Hepatocyte (in vitro differentiated cells): ENCODE data around the gene LYPD8. TPM values are rescaled to one million over a fixed set of nuclear protein-coding genes. Genes with fewer than 3 reads are reported as not detected.

Source experiments
- DNase-seq: peaks from one replicate; pipeline ENCODE4 v3.0.0-alpha.2; 2016; ENCODE audit warnings: low spot score
- H2AFZ ChIP-seq: fragments of 200-600 bp; sonication (generic); 2 replicates; pipeline ENCODE4 v1.6.0; 2016; ENCODE audit warnings: antibody characterized with exemption, mild to moderate bottlenecking
- H3K27ac ChIP-seq: fragments of 200-600 bp; sonication (generic); 2 replicates; pipeline ENCODE4 v1.5.1; 2016; ENCODE audit warnings: mild to moderate bottlenecking
- H3K27me3 ChIP-seq: fragments of 200-600 bp; sonication (generic); 2 replicates; pipeline ENCODE4 v1.6.1; 2016
- H3K36me3 ChIP-seq: fragments of 200-600 bp; sonication (generic); replicated peaks from 2 replicates; pipeline ENCODE4 v1.5.1; 2016; ENCODE audit warnings: low read depth; ENCODE audit not compliant: insufficient read depth
- H3K4me1 ChIP-seq: fragments of 200-600 bp; sonication (generic); 2 replicates; pipeline ENCODE4 v1.5.1; 2016; ENCODE audit warnings: mild to moderate bottlenecking, moderate library complexity; ENCODE audit not compliant: insufficient read depth
- H3K4me2 ChIP-seq: fragments of 200-600 bp; sonication (generic); 2 replicates; pipeline ENCODE4 v1.6.0; 2016
- H3K4me3 ChIP-seq: fragments of 200-600 bp; sonication (generic); 2 replicates; pipeline ENCODE4 v1.5.1; 2016; ENCODE audit warnings: mild to moderate bottlenecking
- H3K79me2 ChIP-seq: fragments of 200-600 bp; sonication (generic); 2 replicates; pipeline ENCODE4 v1.6.0; 2017; ENCODE audit warnings: mild to moderate bottlenecking
- H3K9me2 ChIP-seq: fragments of 200-600 bp; sonication (generic); replicated peaks from 2 replicates; pipeline ENCODE4 v1.6.0; 2017; ENCODE audit warnings: mild to moderate bottlenecking; ENCODE audit not compliant: insufficient read depth
- H3K9me3 ChIP-seq: fragments of 200-600 bp; sonication (generic); 2 replicates; pipeline ENCODE4 v1.5.1; 2016; ENCODE audit warnings: low read depth, mild to moderate bottlenecking
- H4K20me1 ChIP-seq: fragments of 200-600 bp; sonication (generic); 2 replicates; pipeline ENCODE4 v1.6.0; 2016; ENCODE audit warnings: mild to moderate bottlenecking; ENCODE audit not compliant: insufficient read depth, poor library complexity, severe bottlenecking
- EZH2 ChIP-seq: fragments of 200-600 bp; sonication (generic); IDR thresholded peaks from 2 replicates; pipeline ENCODE4 v1.6.1; 2016; ENCODE audit warnings: antibody characterized with exemption, mild to moderate bottlenecking, borderline replicate concordance
- EZH2phosphoT487 ChIP-seq: fragments of 200-600 bp; sonication (generic); IDR thresholded peaks from one replicate; pipeline ENCODE4 v1.6.1; 2018; ENCODE audit warnings: antibody characterized with exemption, mild to moderate bottlenecking, low read depth, moderate library complexity; ENCODE audit not compliant: unreplicated experiment, severe bottlenecking
- WGBS: methylation state at CpG from one replicate; pipeline ENCODE4 v1.1.6; 2016; ENCODE audit warnings: low lambda C conversion rate; ENCODE audit errors: missing lambda C conversion rate; 5-methylcytosine and 5-hydroxymethylcytosine counted together
- polyA plus RNA-seq: library from polyadenylated mRNA; unstranded; fragments of >200 nt; fragmentation: Nextera tagmentation; extraction: Ambion mirVana; gene quantifications from 2 replicates; pipeline ENCODE4 v1.2.1, GENCODE V29; 2016
- small RNA-seq: library from RNA; depleted of rRNA; stranded (forward); fragments of <200 nt; gene quantifications from one replicate; pipeline ENCODE3, GENCODE V24; 2014
- total RNA-seq: library from RNA; depleted of rRNA; stranded (reverse); fragments of >200 nt; gene quantifications from 2 replicates; pipeline ENCODE4 v1.2.3, GENCODE V29; 2014
- TF ChIP-seq, protein P1 (sequence below): fragments of 200-600 bp; sonication (generic); IDR thresholded peaks from 2 replicates; pipeline ENCODE4 v1.5.1; 2016; ENCODE audit warnings: antibody characterized with exemption, mild to moderate bottlenecking; ENCODE audit not compliant: poor library complexity

The LYPD8 gene
- total and polyA plus RNA-seq, 2 experiments from 2014 or later, result not detected

DNA sequence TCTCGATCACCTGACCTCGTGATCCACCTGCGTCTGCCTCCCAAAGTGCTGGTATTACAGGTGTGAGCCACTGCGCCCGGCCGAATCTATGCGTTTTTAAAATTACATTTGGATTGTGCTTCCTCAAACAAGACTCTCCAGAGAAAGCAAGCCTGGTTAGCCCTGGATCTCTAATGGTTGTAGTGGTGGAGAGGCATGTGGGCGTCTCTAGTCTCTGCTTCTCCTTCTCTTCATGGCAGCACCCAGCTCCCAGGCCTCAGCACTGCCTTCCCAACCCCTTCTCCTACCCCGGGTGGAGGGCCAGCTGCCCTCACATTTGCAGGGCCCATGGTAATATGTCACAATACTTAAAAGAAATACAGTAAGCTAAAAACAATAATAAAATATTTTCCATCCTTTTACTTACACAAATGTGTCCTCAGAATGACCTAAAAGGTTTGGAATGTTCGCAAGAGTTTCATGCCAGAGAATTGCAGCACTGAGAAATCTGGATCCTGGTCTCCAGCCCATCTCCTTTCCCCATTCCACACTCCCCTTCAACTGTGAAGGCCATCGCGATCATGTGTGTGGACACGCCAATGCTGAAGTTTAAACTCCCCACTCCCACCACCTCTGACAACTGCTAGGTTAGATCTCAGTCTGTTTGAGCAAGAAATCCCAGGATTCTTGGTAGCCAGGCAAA is 60.0 kb downstream of the LYPD8 start:
- no peaks in the 10 kb centered on the region for H4K20me1 ChIP-seq
- no peaks in the 10 kb centered on the region for H3K9me3 ChIP-seq
- H3K4me3 ChIP-seq, result no peak overlapping the region
- H3K4me2 ChIP-seq, result no peak overlapping the region
- H3K27ac ChIP-seq, result no peak overlapping the region
- no peaks in the 10 kb centered on the region for H3K27me3 ChIP-seq
- H3K79me2 ChIP-seq, result no peaks in the 10 kb centered on the region
- DNase-seq, result no peak
- no peaks in the 10 kb centered on the region for H3K4me1 ChIP-seq
- H3K36me3 ChIP-seq, result no peaks in the 10 kb centered on the region
- WGBS, result 81% methylated on average over 13 of the region's 13 CpGs
- TF ChIP-seq, protein P1, sequence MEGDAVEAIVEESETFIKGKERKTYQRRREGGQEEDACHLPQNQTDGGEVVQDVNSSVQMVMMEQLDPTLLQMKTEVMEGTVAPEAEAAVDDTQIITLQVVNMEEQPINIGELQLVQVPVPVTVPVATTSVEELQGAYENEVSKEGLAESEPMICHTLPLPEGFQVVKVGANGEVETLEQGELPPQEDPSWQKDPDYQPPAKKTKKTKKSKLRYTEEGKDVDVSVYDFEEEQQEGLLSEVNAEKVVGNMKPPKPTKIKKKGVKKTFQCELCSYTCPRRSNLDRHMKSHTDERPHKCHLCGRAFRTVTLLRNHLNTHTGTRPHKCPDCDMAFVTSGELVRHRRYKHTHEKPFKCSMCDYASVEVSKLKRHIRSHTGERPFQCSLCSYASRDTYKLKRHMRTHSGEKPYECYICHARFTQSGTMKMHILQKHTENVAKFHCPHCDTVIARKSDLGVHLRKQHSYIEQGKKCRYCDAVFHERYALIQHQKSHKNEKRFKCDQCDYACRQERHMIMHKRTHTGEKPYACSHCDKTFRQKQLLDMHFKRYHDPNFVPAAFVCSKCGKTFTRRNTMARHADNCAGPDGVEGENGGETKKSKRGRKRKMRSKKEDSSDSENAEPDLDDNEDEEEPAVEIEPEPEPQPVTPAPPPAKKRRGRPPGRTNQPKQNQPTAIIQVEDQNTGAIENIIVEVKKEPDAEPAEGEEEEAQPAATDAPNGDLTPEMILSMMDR, result no peak
- TF ChIP-seq EZH2 (no peak), EZH2phosphoT487 (no peak)
- H2AFZ ChIP-seq, result no peak overlapping the region
- H3K9me2 ChIP-seq, result no peaks in the 10 kb centered on the region

DNA sequence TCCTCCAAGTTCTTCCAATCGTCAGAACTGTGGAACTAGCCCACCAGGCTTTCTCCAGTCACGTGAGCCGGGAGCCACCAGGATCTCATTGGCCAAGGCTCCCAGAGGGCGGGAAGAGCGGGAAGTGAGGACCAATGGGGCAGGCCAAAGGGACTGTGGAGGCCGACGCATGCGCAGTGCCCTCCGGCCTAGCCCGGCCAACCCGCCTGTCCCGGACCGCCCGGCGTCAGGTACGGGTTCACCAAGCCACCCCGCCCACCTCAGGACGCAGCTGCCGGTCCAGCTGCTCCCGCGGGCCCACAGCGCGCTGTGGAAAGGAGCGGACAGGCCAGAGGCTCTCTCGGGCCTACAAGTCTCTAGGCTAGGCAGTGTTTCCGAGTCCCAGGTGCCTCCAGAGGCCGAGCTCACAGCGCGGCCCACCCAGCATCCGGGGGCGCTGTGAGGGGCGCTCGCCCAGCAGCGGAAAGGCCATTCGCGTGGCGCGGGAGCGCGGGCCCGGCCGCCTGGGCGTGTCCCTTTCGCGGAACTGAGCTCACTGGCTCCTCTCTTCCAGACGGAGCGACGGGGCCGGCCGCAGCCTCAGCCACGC is 63.9 kb downstream of the LYPD8 start:
- Histone ChIP-seq H2AFZ (no peak overlapping the region), H3K4me2 (no peak overlapping the region), H3K4me3 (no peak overlapping the region), H3K9me3 (no peaks in the 10 kb centered on the region), H3K36me3 (no peaks in the 10 kb centered on the region), H4K20me1 (no peaks in the 10 kb centered on the region), H3K27me3 (no peaks in the 10 kb centered on the region), H3K9me2 (no peaks in the 10 kb centered on the region), H3K27ac (no peak overlapping the region), H3K79me2 (no peaks in the 10 kb centered on the region), H3K4me1 (no peaks in the 10 kb centered on the region)
- TF ChIP-seq, protein P1, result no peak
- no peak for DNase-seq
- 92% methylated on average over 44 of the region's 51 CpGs for WGBS

Small RNAs within 50 kb of the gene (small RNA-seq; reads per million reads assigned to genes)
- not detected for gene AHCYP8

Other genes starting within 250 kb of the LYPD8 start
- not detected in 2 replicates for gene OR2G6, start 247.7 kb downstream of the LYPD8 start, total RNA-seq
- not detected in 2 replicates for gene OR2G6, start 247.7 kb downstream of the LYPD8 start, polyA plus RNA-seq
- not detected in 2 replicates for gene OR2T29, start 193.0 kb downstream of the LYPD8 start, total RNA-seq
- not detected in 2 replicates for gene OR2T29, start 193.0 kb downstream of the LYPD8 start, polyA plus RNA-seq
- not detected in 2 replicates for gene OR2T34, start 181.0 kb downstream of the LYPD8 start, total RNA-seq
- gene OR2T34, start 181.0 kb downstream of the LYPD8 start, polyA plus RNA-seq, result not detected in 2 replicates
- gene OR2T10, start 158.1 kb downstream of the LYPD8 start, total RNA-seq, result not detected in 2 replicates
- not detected in 2 replicates for gene OR2T10, start 158.1 kb downstream of the LYPD8 start, polyA plus RNA-seq
- not detected in 2 replicates for gene OR2T11, start 120.7 kb downstream of the LYPD8 start, total RNA-seq
- gene OR2T11, start 120.7 kb downstream of the LYPD8 start, polyA plus RNA-seq, result not detected in 2 replicates
- gene OR2T35, start 110.5 kb downstream of the LYPD8 start, total RNA-seq, result not detected in 2 replicates
- gene OR2T35, start 110.5 kb downstream of the LYPD8 start, polyA plus RNA-seq, result not detected in 2 replicates
- gene OR2T27, start 100.2 kb downstream of the LYPD8 start, total RNA-seq, result not detected in 2 replicates
- gene OR2T27, start 100.2 kb downstream of the LYPD8 start, polyA plus RNA-seq, result not detected in 2 replicates
- gene OR14I1, start 53.0 kb downstream of the LYPD8 start, total RNA-seq, result not detected in 2 replicates
- not detected in 2 replicates for gene OR14I1, start 53.0 kb downstream of the LYPD8 start, polyA plus RNA-seq
- 13.2 and 17.2 TPM in 2 replicates for gene SH3BP5L, start 70.2 kb upstream of the LYPD8 start, total RNA-seq
- gene SH3BP5L, start 70.2 kb upstream of the LYPD8 start, polyA plus RNA-seq, result 5.3 and 6.5 TPM in 2 replicates
- 19.0 and 23.6 TPM in 2 replicates for gene ZNF672, start 82.5 kb upstream of the LYPD8 start, total RNA-seq
- gene ZNF672, start 82.5 kb upstream of the LYPD8 start, polyA plus RNA-seq, result 30.7 and 34.7 TPM in 2 replicates
- gene ZNF692, start 103.3 kb upstream of the LYPD8 start, total RNA-seq, result 24.2 and 42.1 TPM in 2 replicates
- gene ZNF692, start 103.3 kb upstream of the LYPD8 start, polyA plus RNA-seq, result 60.8 and 79.9 TPM in 2 replicates
- 5.6 and 8.0 TPM in 2 replicates for gene PGBD2, start 150.5 kb upstream of the LYPD8 start, total RNA-seq
- 5.6 and 6.6 TPM in 2 replicates for gene PGBD2, start 150.5 kb upstream of the LYPD8 start, polyA plus RNA-seq